ENCODE data around the gene OR9K2.
"Not testable (repeated sequence)": the region's sequence is repeated elsewhere in the genome, so short reads cannot be mapped to it uniquely, and the experiment has no call there.

The OR9K2 gene

DNA sequence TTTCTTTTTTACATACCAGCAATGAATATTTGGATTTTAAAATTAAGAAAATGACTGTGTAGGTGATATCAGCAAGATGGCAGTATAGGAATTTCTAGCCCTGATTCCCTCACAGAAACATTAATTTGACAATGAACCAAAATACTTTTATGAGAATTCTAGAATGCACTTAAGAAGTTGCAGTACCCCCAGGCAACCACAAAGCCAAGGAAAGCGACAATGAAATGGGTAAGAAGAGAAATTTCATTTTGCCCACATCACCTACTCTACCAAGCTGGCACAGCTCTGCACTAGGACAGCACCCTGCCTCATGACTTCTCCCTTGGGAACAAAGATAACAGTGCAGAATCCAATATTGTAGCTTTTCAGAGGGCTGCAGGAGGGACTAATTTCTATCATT is 6.6 kb downstream of the OR9K2 start:
- Histone ChIP-seq H3K4me2 (no peak overlapping the region), H3K9ac (no peak overlapping the region), H4K20me1 (ENCODE audit: insufficient read depth) (no peaks in the 10 kb centered on the region), H2AFZ (ENCODE audit: low read depth) (no peak overlapping the region), H3K36me3 (ENCODE audit: insufficient read depth) (no peaks in the 10 kb centered on the region), H3K27ac (no peak overlapping the region), H3K79me2 (ENCODE audit: insufficient read depth, low read depth) (no peaks in the 10 kb centered on the region), H3K27me3 (ENCODE audit: insufficient read depth, low read depth) (no peaks in the 10 kb centered on the region), H3K4me1 (ENCODE audit: low read depth, poor library complexity, severe bottlenecking) (no peaks in the 10 kb centered on the region), H3K4me3 (IDR thresholded peaks at IDR 0.05; ENCODE audit: insufficient read depth, low read depth, low read length) (no peak overlapping the region)
- TF ChIP-seq, protein P1, sequence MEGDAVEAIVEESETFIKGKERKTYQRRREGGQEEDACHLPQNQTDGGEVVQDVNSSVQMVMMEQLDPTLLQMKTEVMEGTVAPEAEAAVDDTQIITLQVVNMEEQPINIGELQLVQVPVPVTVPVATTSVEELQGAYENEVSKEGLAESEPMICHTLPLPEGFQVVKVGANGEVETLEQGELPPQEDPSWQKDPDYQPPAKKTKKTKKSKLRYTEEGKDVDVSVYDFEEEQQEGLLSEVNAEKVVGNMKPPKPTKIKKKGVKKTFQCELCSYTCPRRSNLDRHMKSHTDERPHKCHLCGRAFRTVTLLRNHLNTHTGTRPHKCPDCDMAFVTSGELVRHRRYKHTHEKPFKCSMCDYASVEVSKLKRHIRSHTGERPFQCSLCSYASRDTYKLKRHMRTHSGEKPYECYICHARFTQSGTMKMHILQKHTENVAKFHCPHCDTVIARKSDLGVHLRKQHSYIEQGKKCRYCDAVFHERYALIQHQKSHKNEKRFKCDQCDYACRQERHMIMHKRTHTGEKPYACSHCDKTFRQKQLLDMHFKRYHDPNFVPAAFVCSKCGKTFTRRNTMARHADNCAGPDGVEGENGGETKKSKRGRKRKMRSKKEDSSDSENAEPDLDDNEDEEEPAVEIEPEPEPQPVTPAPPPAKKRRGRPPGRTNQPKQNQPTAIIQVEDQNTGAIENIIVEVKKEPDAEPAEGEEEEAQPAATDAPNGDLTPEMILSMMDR (conservative IDR thresholded peaks at IDR 0.05; ENCODE audit: low read depth, low read length), result 0 out of 2 replicates have a peak, but pooled peaks have one; percentile 40

DNA sequence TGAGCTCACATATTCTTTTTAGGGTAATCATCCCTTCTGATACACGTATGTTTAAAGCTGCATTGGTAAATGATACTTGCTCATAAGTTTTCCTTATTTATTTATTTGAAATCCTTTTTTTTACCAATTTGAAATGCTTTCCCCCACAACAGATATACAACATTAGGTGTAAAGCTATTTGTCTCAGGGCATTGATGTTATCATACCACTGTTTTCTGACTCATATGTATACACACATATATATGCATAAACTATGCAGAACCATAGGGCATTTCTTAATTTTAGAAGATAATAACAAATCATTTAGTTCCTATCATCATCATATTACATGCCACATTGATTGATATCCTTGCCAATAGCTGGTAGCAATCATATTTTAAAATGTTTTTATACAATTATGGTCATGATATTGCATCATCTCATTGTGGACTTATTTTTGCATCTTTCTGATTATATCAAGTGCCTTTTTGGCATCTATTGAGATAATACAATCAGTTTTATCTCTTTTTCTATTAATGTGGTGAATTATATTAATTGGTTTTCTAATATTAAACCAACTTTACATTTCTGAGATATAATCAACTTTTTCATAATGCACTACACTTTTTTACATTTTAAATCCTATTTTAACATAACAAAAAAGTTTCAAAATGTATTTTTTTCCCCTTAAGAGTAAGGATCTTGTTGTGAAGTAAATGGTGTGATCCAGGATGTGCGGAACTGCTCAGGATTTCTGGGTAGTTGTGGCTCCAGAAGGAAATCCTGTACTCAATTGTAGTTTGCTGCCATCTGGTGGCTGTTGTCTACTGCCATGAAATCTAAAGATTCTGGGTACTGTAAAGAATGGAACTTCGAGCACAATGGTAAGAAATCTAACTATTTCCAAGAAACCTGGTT is 16.7 kb downstream of the OR9K2 start:
- Histone ChIP-seq H4K20me1 (ENCODE audit: insufficient read depth) (no peaks in the 10 kb centered on the region), H3K79me2 (ENCODE audit: insufficient read depth, low read depth) (no peaks in the 10 kb centered on the region), H2AFZ (ENCODE audit: low read depth) (peak overlapping the region; percentile 4; the same call in 1 of the 2 replicates), H3K4me1 (ENCODE audit: low read depth, poor library complexity, severe bottlenecking) (no peaks in the 10 kb centered on the region), H3K27ac (no peak overlapping the region), H3K4me3 (IDR thresholded peaks at IDR 0.05; ENCODE audit: insufficient read depth, low read depth, low read length) (no peak overlapping the region), H3K36me3 (ENCODE audit: insufficient read depth) (no peaks in the 10 kb centered on the region), H3K4me2 (no peak overlapping the region), H3K27me3 (ENCODE audit: insufficient read depth, low read depth) (no peaks in the 10 kb centered on the region), H3K9ac (no peak overlapping the region)
- TF ChIP-seq, protein P1 (conservative IDR thresholded peaks at IDR 0.05; ENCODE audit: low read depth, low read length), result peak; percentile 97

DNA sequence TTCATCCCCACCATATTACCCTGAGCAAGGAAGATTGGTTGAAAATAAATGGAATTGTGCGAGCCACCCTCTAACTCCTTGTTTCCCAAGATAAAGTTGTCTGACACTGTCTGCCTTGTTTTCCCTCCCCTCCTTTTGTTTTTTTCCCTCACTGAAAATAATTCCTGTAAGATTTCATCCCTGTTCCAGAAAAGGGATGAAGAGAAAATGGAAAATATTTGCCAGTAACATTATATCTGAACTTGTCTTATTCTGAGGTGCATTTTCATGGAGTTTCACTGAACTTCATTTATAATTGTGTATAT is 17.3 kb downstream of the OR9K2 start:
- H3K4me1 ChIP-seq (ENCODE audit: low read depth, poor library complexity, severe bottlenecking), result no peaks in the 10 kb centered on the region
- no peak overlapping the region for H3K9ac ChIP-seq
- H3K27ac ChIP-seq, result no peak overlapping the region
- H2AFZ ChIP-seq (ENCODE audit: low read depth), result peak overlapping the region; percentile 4; the same call in 1 of the 2 replicates
- H3K4me2 ChIP-seq, result no peak overlapping the region
- no peak overlapping the region for H3K4me3 ChIP-seq (IDR thresholded peaks at IDR 0.05; ENCODE audit: insufficient read depth, low read depth, low read length)
- no peaks in the 10 kb centered on the region for H3K79me2 ChIP-seq (ENCODE audit: insufficient read depth, low read depth)
- H3K27me3 ChIP-seq (ENCODE audit: insufficient read depth, low read depth), result no peaks in the 10 kb centered on the region
- no peaks in the 10 kb centered on the region for H4K20me1 ChIP-seq (ENCODE audit: insufficient read depth)
- H3K36me3 ChIP-seq (ENCODE audit: insufficient read depth), result no peaks in the 10 kb centered on the region
- TF ChIP-seq, protein P1 (conservative IDR thresholded peaks at IDR 0.05; ENCODE audit: low read depth, low read length), result peak; percentile 61; the same call in 1 of the 2 replicates

DNA sequence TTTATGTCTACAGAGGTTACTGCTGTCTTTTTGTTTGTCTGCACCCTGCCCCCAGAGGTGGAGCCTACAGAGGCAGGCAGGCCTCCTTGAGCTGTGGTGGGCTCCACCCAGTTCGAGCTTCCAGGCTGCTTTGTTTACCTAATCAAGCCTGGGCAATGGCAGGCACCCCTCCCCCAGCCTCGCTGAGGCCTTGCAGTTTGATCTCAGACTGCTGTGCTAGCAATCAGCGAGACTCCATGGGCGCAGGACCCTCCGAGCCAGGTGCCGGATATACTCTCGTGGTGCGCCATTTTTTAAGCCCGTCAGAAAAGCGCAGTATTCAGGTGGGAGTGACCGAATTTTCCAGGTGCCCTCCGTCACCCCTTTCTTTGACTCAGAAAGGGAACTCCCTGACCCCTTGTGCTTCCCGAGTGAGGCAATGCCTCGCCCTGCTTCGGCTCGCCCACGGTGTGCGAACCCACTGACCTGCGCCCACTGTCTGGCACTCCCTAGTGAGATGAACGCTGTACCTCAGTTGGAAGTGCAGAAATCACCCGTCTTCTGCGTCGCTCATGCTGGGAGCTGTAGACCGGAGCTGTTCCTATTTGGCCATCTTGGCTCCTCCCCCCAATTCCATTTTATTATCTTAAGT is 40.9 kb downstream of the OR9K2 start:
- not testable (repeated sequence) for H3K27ac ChIP-seq; H3K27me3 ChIP-seq (ENCODE audit: insufficient read depth, low read depth); H3K4me2 ChIP-seq; H3K9ac ChIP-seq; H3K79me2 ChIP-seq (ENCODE audit: insufficient read depth, low read depth); H4K20me1 ChIP-seq (ENCODE audit: insufficient read depth); H3K4me1 ChIP-seq (ENCODE audit: low read depth, poor library complexity, severe bottlenecking); H2AFZ ChIP-seq (ENCODE audit: low read depth); H3K4me3 ChIP-seq (IDR thresholded peaks at IDR 0.05; ENCODE audit: insufficient read depth, low read depth, low read length); H3K36me3 ChIP-seq (ENCODE audit: insufficient read depth)

DNA sequence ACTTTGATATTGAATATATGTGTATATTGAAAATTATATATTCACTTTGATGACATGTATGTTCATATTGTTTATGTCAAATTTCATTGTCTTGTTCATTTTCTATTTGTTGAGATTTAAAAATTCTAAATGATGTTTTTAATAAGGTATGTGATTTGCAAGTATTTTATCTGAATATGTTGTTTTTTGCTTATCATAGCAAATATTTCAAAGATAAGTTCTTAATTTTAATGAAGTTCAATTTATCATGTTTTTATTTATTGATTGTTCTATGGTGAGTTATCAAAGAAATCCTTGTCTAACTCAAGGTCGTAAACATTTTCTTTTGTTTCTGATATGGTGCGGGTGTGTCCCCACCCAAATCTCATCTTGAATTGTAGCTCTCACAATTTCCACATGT is 45.2 kb downstream of the OR9K2 start:
- Histone ChIP-seq H3K79me2 (ENCODE audit: insufficient read depth, low read depth) (no peaks in the 10 kb centered on the region), H3K4me2 (no peak overlapping the region)
- TF ChIP-seq, protein P1 (conservative IDR thresholded peaks at IDR 0.05; ENCODE audit: low read depth, low read length), result no peak

DNA sequence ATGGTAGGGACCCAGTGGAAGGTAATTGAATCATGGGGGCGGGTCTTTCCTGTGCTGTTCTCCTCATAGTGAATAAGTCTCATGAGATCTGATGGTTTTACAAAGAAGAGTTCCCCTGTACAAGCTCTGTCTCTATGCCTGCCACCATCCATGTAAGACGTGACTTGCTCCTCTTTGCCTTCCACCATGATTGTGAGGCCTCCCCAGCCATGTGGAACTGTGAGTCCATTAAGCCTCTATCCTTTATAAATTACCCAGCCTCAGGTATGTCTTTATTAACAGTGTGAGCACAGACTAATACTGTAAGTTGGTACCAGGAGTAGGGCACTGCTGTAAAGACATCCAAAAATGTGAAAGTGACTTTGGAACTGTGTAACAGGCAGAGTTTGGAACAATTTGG is 45.6 kb downstream of the OR9K2 start:
- H3K79me2 ChIP-seq (ENCODE audit: insufficient read depth, low read depth); H3K27ac ChIP-seq; H3K36me3 ChIP-seq (ENCODE audit: insufficient read depth); H3K27me3 ChIP-seq (ENCODE audit: insufficient read depth, low read depth); H4K20me1 ChIP-seq (ENCODE audit: insufficient read depth); H3K4me2 ChIP-seq; H3K9ac ChIP-seq; H3K4me1 ChIP-seq (ENCODE audit: low read depth, poor library complexity, severe bottlenecking); H2AFZ ChIP-seq (ENCODE audit: low read depth); H3K4me3 ChIP-seq (IDR thresholded peaks at IDR 0.05; ENCODE audit: insufficient read depth, low read depth, low read length): not testable (repeated sequence)

More for the DNA sequence above, 45.2 kb downstream of the OR9K2 start:
- Histone ChIP-seq H3K4me1 (ENCODE audit: low read depth, poor library complexity, severe bottlenecking) (no peaks in the 10 kb centered on the region), H3K4me3 (IDR thresholded peaks at IDR 0.05; ENCODE audit: insufficient read depth, low read depth, low read length) (no peak overlapping the region), H4K20me1 (ENCODE audit: insufficient read depth) (no peaks in the 10 kb centered on the region), H3K9ac (no peak overlapping the region), H2AFZ (ENCODE audit: low read depth) (no peak overlapping the region), H3K27me3 (ENCODE audit: insufficient read depth, low read depth) (no peaks in the 10 kb centered on the region), H3K36me3 (ENCODE audit: insufficient read depth) (no peaks in the 10 kb centered on the region), H3K27ac (no peak overlapping the region)

Measured in KMS-11 (cell line).